A549 (cell line): ENCODE data around the gene INTS6. TPM values are rescaled to one million over a fixed set of nuclear protein-coding genes. Genes with fewer than 3 reads are reported as not detected.

ENCODE experiments used
- ATAC-seq, 2 experiments: fragments of 200-7000 bp in 1 of 2; fragments of >200 bp in 1 of 2; cut with Nextera tagmentation in 1 of 2; cut with Tn5 transposase in 1 of 2; 3 replicates each; pipeline versions ENCODE4 v1.8.0 to v1.9.1; 2018 to 2020; ENCODE audit warnings: mild to moderate bottlenecking in 1 of 2, moderate library complexity in 1 of 2
- CTCF ChIA-PET: fragments of 300-600 bp; sonication (Branson Sonifier 250); formaldehyde crosslinking; extraction: SDS; loops from one replicate; lab custom pipeline; 2021; ENCODE audit warnings: antibody characterized with exemption, inconsistent platforms; lab: Yijun Ruan, JAX
- POLR2A ChIA-PET: fragments of 350-600 bp; formaldehyde crosslinking; extraction: SDS; loops from one replicate; lab custom pipeline; 2021; ENCODE audit warnings: antibody characterized with exemption, inconsistent platforms; lab: Yijun Ruan, JAX
- DNase-seq, 2 experiments: peaks; one replicate each; pipeline versions ENCODE4 v3.0.0 to v3.0.0-alpha.2; 2011 to 2016; ENCODE audit warnings: low read depth in 1 of 2, low spot score in 1 of 2
- FAIRE-seq: peaks from 2 replicates; lab custom pipeline; 2011; peaks lifted over from hg19 to GRCh38; lab: Jason Lieb, UNC
- H3K27ac ChIP-seq, 2 experiments: fragments of >200 bp; sonication (Bioruptor Twin); formaldehyde crosslinking; 3 replicates each; pipeline ENCODE4 v1.5.1; 2016 to 2017
- H3K4me1 ChIP-seq: fragments of >200 bp; sonication (Bioruptor Twin); formaldehyde crosslinking; 3 replicates; pipeline ENCODE4 v1.6.1; 2016
- H3K4me2 ChIP-seq: fragments of >200 bp; sonication (Bioruptor Twin); formaldehyde crosslinking; 3 replicates; pipeline ENCODE4 v1.6.1; 2016
- H3K4me3 ChIP-seq: fragments of >200 bp; sonication (Bioruptor Twin); formaldehyde crosslinking; 3 replicates; pipeline ENCODE4 v1.5.1; 2016
- H3K9me3 ChIP-seq: fragments of >200 bp; sonication (Bioruptor Twin); formaldehyde crosslinking; 3 replicates; pipeline ENCODE4 v1.6.1; 2016
- CEBPB ChIP-seq, 2 experiments: fragments of >200 bp in 1 of 2; sonication (Bioruptor Twin) in 1 of 2; formaldehyde crosslinking in 1 of 2; IDR thresholded peaks; 2 replicates each; pipeline ENCODE4 v1.6.1; 2012 to 2016
- CHD2 ChIP-seq: fragments of 150-350 bp; IDR thresholded peaks from 2 replicates; pipeline ENCODE4 v1.6.1; 2014; ENCODE audit warnings: low read length; ENCODE audit not compliant: partially characterized antibody
- CTCF ChIP-seq: fragments of >200 bp; sonication (Bioruptor Twin); formaldehyde crosslinking; IDR thresholded peaks from 3 replicates; pipeline ENCODE4 v1.5.1; 2016
- GATA3 ChIP-seq: IDR thresholded peaks from 2 replicates; pipeline ENCODE4 v1.6.1; 2012; ENCODE audit warnings: borderline replicate concordance
- HDAC2 ChIP-seq: fragments of 200-600 bp; sonication (generic); IDR thresholded peaks from 2 replicates; pipeline ENCODE4 v1.6.1; 2016
- HEYL ChIP-seq: fragments of 250-450 bp; sonication (Bioruptor Pico); IDR thresholded peaks from 2 replicates; pipeline ENCODE4 v1.8.0; 2021; ENCODE audit warnings: mild to moderate bottlenecking, moderate library complexity
- HMGXB4 ChIP-seq: fragments of 250-450 bp; sonication (Bioruptor Pico); IDR thresholded peaks from 2 replicates; pipeline ENCODE4 v1.5.0; 2021; ENCODE audit warnings: mild to moderate bottlenecking, moderate library complexity, borderline replicate concordance
- JUN ChIP-seq, 2 experiments: fragments of >200 bp; sonication (Bioruptor Twin); formaldehyde crosslinking; IDR thresholded peaks; 2 replicates in 1 of 2; 3 replicates in 1 of 2; pipeline ENCODE4 v1.6.1; 2016 to 2017
- JUNB ChIP-seq: fragments of >200 bp; sonication (Bioruptor Twin); formaldehyde crosslinking; IDR thresholded peaks from 2 replicates; pipeline ENCODE4 v1.6.1; 2016
- KDM1A ChIP-seq: fragments of 200-600 bp; sonication (generic); IDR thresholded peaks from 2 replicates; pipeline ENCODE4 v1.6.1; 2016; ENCODE audit warnings: low read depth, mild to moderate bottlenecking
- MAX ChIP-seq: IDR thresholded peaks from 2 replicates; pipeline ENCODE4 v1.6.1; 2012
- PHF8 ChIP-seq: fragments of 200-600 bp; sonication (generic); IDR thresholded peaks from 2 replicates; pipeline ENCODE4 v1.6.1; 2016; ENCODE audit warnings: low read depth, mild to moderate bottlenecking, antibody characterized with exemption, moderate library complexity, borderline replicate concordance
- POLR2A ChIP-seq: IDR thresholded peaks from 2 replicates; pipeline ENCODE4 v1.6.1; 2012; ENCODE audit warnings: mild to moderate bottlenecking, low read length
- RARB ChIP-seq: fragments of 250-450 bp; sonication (Bioruptor Pico); IDR thresholded peaks from 2 replicates; pipeline ENCODE4 v1.8.0; 2021; ENCODE audit warnings: mild to moderate bottlenecking, moderate library complexity
- RCOR1 ChIP-seq: fragments of 150-350 bp; IDR thresholded peaks from 2 replicates; pipeline ENCODE4 v1.6.1; 2014; ENCODE audit warnings: antibody characterized with exemption, low read length, low read depth
- RFX5 ChIP-seq: fragments of 450-650 bp; IDR thresholded peaks from 2 replicates; pipeline ENCODE4 v1.7.1; 2014; ENCODE audit warnings: antibody characterized with exemption, mild to moderate bottlenecking, moderate library complexity
- SREBF2 ChIP-seq: fragments of 450-650 bp; IDR thresholded peaks from 2 replicates; pipeline ENCODE4 v1.6.1; 2014; ENCODE audit warnings: mild to moderate bottlenecking, moderate library complexity
- USF2 ChIP-seq: fragments of 450-650 bp; IDR thresholded peaks from 2 replicates; pipeline ENCODE4 v1.6.1; 2014; ENCODE audit warnings: antibody characterized with exemption
- ZC3H11A ChIP-seq: fragments of 450-650 bp; IDR thresholded peaks from 2 replicates; pipeline ENCODE4 v1.6.1; 2014; ENCODE audit warnings: antibody characterized with exemption, mild to moderate bottlenecking
- WGBS: methylation state at CpG from one replicate; pipeline ENCODE4 v1.1.6; 2017; ENCODE audit errors: missing lambda C conversion rate; 5-methylcytosine and 5-hydroxymethylcytosine counted together
- polyA plus RNA-seq, 4 experiments: library from polyadenylated mRNA; depleted of rRNA in 3 of 4; stranded (reverse); fragments of >200 nt; fragmentation: RNase III in 1 of 4; extraction: RNeasy Plus Mini Kit Qiagen cat#74134 plus additional on column Dnase treatment in 1 of 4; gene quantifications; 2 replicates in 3 of 4; 3 replicates in 1 of 4; pipeline ENCODE4 v1.2.3, GENCODE V29; 2011 to 2017

INTS6 gene
- polyA plus RNA-seq, 2 of the 4 experiments (the other 2 are of a cell fraction), result 11.5 to 37.1 TPM

- TF ChIP-seq GATA3, result no peak
- no peak for TF ChIP-seq JUNB
- no peak for TF ChIP-seq HDAC2
- no peak for TF ChIP-seq HMGXB4 (CRISPR knock-in tag)
- TF ChIP-seq MAX, result no peak
These were observed 82.0 kb downstream of the INTS6 start (continued) for GRCh38 chr13:51370811-51371210.

- no peaks in the 10 kb centered on the region for H3K4me1 ChIP-seq
- no peaks in the 10 kb centered on the region for H3K9me3 ChIP-seq
- H3K4me3 ChIP-seq, result no peak overlapping the region
- POLR2A ChIA-PET, result no interaction called here
- no peak for ATAC-seq
- no peak for DNase-seq
- TF ChIP-seq RARB (CRISPR knock-in tag), result no peak
- no peak for TF ChIP-seq PHF8
- no peak for TF ChIP-seq SREBF2
- TF ChIP-seq MAX, result no peak
- no peak for TF ChIP-seq POLR2A
- no peak for TF ChIP-seq USF2
- TF ChIP-seq RCOR1, result no peak
- TF ChIP-seq CEBPB (IDR thresholded peaks at IDR 0.05), result no peak
- no peak for TF ChIP-seq CHD2
- no peak for TF ChIP-seq ZC3H11A
- TF ChIP-seq JUNB, result no peak
- no peak for TF ChIP-seq RFX5
- no peak for TF ChIP-seq CTCF
- TF ChIP-seq, all 56 proteins: peak for 0
- H3K4me2 ChIP-seq, result no peak overlapping the region
- CTCF ChIA-PET, result interaction anchor here (0.6 kb wide), 1 partner anchor 86 kb away, joined by 3 read pairs; no protein-coding TSS in a partner anchor
- no peak overlapping the region for H3K27ac ChIP-seq
- FAIRE-seq, result no peak
- WGBS, result 92% methylated on average over 2 of the region's 2 CpGs
These were observed 82.7 kb downstream of the INTS6 start for GRCh38 chr13:51370116-51370515.

GRCh38 chr13:51364404-51365008, 88.3 kb downstream of the INTS6 start:
- H3K4me2 ChIP-seq, result no peak overlapping the region
- CTCF ChIA-PET, result no interaction called here
- TF ChIP-seq JUN (IDR thresholded peaks at IDR 0.05) (no peak), USF2 (no peak), CTCF (no peak), HEYL (CRISPR knock-in tag) (no peak), KDM1A (no peak)
- TF ChIP-seq, all 56 proteins: peak for 0
- POLR2A ChIA-PET, result no interaction called here
- Histone ChIP-seq H3K4me1 (no peaks in the 10 kb centered on the region), H3K4me3 (no peak overlapping the region), H3K9me3 (no peaks in the 10 kb centered on the region), H3K27ac (no peak overlapping the region)
- no peak for DNase-seq
- no peak for ATAC-seq
- no peak for FAIRE-seq
- 85% methylated on average over 3 of the region's 3 CpGs for WGBS
